ENCODE data around the gene RBM19.
A peak's percentile ranks its signal among the peaks of the same experiment; 100 is the strongest.

RBM19 gene

DNA sequence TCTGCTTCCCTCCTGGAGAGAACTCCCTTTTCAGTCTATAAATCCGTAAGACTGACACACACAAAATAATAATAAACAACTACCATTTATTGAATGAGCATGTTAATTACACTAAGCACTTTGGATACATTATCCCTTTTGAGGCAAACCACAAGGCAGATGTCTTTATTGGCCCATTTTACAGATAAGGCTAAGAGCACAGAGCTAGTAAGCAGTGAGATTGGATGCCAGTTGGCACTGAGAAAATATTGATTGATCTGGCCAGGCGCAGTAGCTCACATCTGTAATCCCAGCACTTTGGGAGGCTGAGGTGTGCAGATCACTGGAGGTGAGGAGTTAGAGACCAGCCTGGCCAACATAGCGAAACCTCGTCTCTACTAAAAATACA is 21.9 kb upstream of the RBM19 start:
- no peak for DNase-seq (ENCODE audit: low spot score)

DNA sequence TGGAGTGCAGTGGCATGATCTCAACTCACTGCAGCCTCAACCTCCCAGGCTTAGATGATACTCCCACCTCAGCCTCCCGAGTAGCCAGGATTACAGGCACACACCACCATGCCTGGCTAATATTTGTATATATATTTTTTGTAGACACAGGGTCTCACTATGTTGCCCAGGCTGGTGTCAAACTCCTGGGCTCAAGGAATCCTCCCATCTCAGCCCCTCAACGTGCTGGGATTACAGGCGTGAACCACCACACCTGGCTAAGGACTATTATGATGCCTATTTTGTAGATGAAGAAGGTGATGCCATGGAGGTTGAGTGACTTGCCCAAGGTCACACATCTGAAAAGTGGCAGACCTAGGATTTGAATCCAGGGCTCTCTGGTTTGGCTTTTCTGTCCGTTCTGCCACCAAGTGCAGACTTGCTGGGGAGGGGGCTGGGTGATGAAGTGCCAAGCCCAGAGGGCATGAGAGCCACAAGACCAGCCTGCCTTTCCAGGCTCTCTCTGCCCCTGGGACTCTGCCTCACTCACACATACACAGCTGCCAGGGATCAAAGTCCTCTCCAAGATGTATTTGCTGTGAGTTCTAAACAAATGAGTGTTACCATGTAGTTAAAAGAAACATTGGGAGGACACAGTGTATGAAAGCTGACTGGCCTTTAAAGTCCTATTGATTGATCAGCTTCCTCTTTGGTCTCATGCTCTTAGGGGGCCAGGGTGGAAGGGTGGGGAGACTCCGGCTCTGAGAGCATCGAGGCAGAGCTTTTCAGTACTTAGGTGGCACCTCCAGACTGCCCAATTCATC is 21.3 kb upstream of the RBM19 start:
- no peak for DNase-seq (ENCODE audit: low spot score)

DNA sequence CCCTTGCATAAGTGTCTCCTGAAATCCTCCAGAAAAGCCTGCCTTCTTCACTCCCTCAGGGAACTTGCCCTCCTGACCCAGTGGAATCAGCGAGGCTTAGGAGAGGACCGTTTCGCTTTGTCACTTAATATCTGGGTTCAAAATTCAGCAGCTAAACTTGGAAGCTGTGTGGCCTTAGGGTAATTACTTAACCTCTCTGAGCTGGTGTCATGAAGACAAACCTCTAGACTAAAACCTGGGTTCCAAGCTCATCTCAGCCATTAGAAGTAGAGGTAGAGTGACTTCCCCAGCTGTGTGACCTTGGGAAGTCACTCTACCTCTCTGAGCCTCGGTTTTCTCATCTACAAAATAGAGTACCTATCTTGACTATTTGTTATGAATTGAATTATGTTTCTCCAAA is 18.3 kb upstream of the RBM19 start:
- no peak for DNase-seq (ENCODE audit: low spot score)

DNA sequence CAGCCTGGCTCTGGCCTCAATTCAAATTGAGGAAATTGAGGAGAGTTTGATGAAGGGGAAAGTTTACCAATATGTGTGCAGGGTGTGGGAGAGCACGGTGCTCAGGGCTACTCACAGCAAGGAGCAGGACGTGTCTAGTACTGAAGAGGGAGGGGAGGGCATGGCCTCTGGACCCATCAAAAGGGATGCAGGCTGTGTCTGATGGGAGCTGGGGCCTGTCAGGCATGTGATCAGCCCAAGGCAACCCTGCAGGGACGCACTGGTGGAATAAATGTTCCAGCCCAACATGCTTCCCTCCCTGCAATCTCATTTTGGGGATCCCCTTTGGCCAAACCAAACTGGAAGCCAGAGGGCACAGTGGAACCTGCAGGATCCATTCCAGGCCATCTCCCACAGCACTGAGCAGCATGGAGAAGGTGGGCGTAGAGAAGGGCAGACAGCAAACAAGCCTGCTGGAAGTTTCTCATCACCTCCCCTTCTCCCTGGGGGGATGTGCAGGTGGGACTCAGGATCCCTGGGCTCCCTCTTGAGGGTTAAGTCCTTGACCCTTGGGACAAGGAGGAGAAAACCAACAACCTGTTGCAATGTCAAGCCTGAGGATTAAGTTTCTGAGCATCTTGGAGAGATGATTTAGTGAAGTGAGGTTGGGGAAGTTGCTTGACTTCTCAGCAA is 17.8 kb upstream of the RBM19 start:
- no peak for DNase-seq (ENCODE audit: low spot score)

DNA sequence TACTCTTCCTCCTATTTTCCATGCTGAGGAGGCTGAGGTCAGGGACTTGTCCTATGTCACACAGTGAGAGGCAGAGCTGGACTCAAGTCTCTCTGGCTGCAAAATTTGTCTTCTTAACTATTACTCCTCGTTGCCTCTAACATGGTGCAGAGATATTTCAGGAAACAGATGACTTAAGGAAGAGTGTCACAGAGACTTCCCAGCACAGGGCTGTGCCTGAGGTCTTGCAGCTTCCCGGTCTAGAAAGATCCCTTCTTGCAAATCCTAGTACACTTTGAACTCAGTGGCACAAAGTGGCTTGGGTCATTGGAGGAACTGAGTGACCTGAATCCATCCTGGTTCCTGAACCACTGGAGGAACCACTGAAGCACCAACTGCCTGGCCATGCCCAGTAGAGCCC is 17.1 kb upstream of the RBM19 start:
- DNase-seq (ENCODE audit: low spot score) = no peak

DNA sequence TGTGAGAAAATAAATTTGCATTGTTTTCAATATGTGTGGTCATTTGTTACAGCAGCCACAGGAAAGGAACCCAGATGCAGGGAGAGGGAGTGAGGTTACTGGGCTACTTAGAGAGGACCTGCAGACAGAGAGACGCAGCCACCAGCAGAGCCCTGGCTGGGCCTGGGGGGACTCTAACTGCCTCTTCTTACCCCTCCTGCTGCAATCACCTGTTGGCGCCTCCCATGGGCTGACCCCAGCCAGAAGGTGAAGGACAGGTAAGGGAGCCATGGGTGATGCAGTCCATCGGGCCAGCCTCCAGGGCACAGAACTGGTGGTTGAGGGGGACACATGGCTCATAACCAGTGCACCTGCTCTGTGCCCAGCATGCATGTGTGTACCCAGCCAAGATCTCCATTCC is 15.8 kb upstream of the RBM19 start:
- DNase-seq (ENCODE audit: low spot score) = no peak

DNA sequence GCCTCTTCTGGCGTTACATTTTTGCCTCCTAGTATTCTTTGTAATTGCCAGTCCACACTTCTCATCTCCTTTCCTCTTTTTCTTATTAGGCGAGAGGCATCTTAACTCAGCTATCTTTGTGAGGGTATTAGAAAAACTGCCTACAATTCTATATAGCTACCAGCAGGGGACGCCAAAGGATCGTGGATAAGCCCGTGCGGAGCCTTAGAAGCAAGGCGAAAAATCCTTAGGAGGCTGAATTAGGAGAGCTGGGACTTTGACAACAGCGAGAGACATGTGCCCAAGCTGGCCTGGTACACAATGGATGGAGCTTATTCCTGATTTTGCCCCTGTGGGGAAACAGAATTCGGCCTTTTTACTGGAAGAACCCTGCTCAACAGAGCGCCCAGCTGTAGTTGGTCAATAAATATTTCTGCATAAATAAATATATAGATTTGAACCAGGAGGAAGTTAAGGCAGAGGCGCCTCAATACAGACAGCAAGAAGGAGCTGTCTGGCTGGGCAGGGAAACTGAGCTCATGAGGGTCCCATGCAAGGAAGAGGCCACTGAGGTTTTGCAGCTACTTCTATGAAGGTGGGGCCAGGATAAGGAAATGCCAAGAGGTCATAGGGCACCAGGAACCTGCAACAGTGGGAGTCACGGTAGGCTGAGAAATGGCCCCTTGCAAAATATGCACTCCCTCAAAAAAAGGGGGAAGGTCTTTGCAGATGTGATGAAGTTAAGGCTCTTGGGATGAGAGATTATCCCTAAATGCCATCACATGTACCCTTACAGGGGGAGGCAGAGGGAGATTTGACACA is 14.6 kb upstream of the RBM19 start:
- peak; percentile 22 for DNase-seq (ENCODE audit: low spot score)

DNA sequence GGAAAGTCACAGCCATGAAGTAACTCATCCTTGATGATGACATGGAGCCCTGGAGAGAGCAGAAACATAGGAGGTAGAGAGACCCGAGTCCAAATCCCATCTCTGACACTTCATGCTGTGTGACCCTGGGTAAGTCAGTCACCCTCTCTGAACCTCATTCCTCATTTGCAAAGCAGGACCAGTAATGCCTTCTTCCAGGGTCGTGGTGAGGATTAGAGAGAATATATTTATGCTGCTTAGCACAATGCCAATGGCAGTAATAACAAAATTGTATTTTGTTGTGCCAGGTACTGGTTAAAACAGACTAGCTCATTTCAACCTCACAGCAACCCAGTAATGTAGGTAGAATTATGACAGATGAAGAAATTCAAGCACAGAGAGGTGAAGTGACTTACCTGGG is 13.9 kb upstream of the RBM19 start:
- no peak for DNase-seq (ENCODE audit: low spot score)

DNA sequence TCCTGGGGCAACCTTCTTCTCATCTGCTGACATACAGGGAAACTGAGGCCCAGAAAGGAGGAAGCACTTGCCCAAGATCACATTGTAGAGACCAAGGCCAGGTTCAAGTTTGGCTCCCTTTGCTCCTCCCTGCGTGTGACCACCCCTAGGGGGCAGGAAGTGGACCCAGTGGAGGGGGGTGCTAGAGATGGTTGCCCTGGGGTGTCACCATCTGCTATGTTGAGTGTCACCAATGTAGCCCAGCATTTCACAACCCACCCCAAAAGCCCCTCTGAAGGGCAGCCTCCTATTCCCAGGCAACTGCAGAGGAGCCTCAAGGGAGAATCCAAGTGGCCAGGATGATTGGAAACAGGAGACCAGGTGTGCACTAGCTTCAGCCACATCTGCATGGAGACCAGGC is 12.0 kb upstream of the RBM19 start:
- no peak for DNase-seq (ENCODE audit: low spot score)

DNA sequence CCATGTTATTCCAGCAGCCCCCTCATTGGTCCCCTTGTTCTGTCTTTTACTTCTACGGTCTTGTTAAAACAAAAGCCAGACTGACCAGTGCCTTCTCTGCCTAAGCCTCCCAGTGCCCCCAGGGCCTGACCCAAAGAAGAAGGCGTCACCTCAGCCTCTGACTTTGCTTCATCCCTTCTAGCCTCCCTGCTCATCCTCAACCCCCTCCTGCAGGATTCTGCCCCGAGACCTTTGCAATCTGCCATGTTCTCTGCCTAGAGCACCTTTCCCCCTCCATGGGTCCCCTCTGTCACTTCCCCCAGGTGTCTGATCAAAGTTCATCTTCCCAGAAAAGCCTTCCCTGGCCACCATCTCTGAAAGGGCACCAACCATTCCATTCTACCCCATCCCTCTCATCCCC is 7.9 kb upstream of the RBM19 start:
- no peak for DNase-seq (ENCODE audit: low spot score)

DNA sequence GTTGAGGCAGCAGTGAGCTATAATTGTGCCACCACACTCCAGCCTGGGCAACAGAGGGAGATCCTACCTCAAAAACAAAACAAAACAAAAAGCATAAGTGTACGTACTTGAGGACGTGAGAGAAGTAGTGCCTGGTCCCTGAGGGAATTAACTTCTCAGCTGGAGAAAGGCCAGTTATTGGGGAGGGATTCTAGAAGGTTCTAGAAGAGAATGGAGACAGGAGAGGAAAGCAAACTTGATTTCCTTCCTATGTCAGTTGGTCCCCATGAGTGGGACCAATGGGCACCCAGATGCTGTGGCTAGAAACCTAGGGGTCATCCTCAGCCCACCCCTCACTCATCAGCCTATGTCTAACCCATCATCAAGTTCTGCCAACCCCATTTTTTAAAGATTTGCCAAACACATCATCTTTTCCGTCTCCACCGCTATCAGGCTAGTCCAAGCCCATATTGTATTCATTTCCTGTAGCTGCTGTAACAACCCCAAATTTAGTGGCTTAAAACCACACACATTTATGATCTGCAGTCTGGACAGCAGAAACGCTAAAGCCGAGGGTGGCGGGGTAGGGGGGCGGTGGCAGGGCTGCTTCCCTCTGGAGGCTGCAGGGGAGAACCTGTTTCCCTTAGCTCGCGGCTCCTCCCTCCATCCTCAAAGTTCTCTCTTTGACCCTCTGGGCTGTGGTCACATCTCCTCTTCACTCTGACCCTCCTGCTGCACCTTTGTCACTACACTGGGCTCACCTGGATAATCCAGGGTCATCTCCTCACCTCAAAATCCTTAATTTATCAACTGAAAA is 7.2 kb upstream of the RBM19 start:
- DNase-seq (ENCODE audit: low spot score) = no peak

DNA sequence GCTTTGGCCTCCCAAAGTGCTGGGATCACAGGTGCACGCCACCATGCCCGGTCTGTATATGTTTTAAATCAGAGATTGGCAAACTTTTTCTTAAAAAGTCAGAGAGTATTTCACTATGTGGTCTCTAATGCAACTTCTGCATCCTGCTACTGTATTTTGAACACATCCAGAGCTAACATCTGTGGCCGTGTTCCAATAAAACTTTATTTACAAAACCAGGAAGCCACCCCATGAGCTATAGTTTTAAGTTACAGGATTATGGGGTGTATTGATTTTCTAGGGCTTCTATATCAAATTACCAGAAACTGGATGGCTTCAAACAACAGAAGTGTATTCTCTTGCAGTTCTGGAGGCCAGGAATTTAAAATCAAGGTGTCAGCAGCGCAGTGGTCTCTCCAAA is 5.3 kb upstream of the RBM19 start:
- no peak for DNase-seq (ENCODE audit: low spot score)

DNA sequence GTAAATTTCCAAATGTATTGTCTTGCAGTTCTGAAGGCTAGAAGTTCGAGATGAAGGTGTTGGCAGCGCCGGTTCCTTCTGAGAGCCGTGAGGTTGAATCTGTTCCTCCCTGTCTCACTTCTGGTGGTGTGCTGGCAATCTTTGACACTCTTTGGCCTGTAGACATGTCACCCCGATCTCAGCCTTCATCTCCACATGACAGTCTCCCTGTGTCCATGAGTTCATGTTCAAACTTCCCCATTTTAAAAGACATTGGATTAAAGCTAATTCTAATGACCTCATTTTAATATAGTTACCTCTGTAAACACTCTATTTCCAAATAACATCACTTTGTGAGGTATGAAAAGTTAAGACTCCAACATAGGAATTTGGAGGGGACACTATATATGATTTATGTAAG is 4.1 kb upstream of the RBM19 start:
- no peak for DNase-seq (ENCODE audit: low spot score)

DNA sequence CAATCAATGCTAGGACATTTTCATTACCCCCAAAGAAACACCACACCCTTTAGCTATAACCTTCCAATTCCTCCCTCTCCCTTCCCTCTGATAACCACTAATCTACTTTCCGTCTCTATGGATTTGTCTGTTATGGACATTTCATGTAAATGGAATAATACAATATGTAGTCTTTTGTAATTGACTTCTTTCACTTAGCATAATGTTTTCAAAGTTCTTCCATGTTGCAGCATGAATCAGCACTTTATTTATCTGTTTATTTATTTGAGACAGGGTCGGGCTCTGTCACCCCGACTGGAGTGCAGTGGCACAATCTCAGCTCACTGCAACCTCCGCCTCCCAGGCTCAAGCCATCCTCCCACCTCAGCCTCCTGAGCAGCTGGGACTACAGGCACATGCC is 1.2 kb upstream of the RBM19 start:
- no peak for DNase-seq (ENCODE audit: low spot score)

DNA sequence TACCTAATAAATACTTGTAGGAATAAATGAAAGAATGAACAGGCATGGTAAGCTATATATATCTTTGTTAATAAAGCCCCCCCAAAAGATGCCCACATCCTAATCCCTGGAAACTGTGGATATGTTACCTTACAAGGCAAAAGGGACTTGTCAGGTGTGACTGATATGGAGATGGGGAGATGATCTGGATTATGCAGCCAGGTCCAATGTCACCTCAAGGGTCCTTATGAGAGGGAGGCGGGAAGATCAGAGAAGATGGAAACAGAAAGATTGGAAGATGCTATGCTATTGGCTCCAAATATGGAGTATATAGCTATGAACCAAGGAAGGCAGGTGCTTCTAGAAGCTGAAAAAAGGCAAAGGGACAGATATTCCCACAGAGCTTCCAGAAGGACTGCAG is 3.4 kb downstream of the RBM19 start:
- no peak for DNase-seq (ENCODE audit: low spot score)

DNA sequence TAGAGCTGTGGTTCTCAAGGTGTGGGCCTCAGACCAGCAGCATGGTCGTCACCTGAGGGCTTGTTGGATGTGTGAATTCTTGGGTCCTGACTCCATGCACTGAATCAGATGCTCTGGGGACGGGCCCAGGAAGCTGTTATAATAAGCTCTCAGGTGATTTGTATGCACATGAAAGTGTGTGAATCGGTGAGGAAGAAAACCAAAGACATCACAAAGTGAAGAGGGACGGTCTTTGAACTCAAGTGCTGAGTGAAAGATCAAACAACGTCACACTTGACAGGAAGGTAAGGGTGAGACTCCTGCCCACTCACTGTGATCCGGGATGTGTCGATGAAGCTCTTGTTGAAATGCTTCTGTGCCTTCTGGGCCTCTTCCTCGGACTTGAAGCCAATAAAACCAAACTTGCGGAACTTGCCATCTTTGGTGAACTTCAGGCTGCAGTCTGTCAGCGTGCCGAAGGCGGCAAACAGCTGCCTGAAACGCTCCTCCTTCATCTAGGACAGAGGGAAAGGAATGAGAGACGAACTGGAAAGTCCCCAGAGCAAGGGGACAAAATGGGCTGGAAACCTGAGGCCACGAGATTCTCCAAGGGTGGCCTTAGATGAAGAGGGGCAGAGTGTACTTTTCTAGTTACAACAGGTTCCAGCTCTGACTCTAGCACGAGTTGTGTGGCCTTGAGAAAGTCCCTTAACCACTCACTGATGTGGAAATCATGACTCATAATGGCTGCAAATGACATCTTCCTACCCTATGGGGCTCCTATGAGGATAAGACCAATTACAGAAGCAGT is 4.0 kb downstream of the RBM19 start:
- no peak for DNase-seq (ENCODE audit: low spot score)

DNA sequence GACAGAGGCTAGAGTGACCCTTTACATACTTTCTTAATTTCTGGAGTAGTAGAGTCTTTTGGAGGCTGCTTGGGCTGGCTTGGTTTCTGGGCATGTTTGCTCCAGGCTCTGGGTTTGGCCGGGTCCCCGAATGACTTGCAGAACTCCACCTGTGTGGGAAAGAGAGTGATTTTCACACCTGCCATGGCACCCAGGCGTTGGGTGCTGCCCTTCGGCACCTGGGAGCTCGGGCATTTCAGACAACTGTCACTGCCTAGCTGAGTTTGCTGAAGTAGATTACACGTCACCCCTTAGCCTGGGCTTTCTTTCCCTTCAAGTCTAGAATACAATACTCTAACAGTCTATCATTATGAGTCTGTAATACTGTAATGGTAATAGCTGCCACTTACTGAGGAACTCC is 6.1 kb downstream of the RBM19 start:
- DNase-seq (ENCODE audit: low spot score) = no peak

DNA sequence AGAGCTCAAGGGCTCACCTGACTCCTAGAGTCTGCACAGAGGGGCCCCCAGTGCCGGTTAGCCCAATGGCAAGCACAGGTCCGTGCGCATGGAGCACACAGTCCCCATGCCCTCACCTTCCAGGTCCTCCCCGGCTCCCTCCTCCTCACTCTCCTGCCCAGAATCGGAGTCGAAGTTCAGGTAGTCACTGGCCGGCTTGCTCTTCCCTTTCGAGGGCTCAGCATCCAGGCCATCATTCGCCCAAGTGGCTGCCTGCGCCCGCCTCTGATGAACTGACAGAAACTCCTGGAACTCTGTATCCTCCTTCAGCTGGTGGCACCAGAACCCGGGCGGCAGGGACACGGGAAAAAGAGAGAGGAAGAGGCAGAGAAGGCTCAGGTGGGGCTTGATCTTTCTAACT is 7.0 kb downstream of the RBM19 start:
- no peak for DNase-seq (ENCODE audit: low spot score)

DNA sequence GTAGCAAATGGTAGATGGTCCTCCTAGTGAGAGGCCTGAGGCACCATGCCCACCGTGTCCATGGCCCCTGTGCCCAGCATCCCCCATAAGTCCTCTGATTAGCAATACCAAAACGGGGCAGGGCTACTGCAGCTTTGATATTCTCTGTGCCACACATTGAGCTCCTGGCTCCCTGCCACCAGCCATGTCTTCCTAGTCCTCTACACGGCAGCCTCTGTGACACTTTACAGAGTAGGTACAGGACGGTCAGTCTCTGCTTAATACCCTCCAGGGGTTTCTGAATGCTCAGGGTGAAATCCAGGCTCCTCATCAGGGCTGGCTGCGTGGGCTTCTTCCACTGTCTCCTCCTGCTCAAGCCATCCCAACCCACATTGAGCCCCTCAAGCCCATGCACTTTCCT is 8.0 kb downstream of the RBM19 start:
- DNase-seq (ENCODE audit: low spot score) = no peak

DNA sequence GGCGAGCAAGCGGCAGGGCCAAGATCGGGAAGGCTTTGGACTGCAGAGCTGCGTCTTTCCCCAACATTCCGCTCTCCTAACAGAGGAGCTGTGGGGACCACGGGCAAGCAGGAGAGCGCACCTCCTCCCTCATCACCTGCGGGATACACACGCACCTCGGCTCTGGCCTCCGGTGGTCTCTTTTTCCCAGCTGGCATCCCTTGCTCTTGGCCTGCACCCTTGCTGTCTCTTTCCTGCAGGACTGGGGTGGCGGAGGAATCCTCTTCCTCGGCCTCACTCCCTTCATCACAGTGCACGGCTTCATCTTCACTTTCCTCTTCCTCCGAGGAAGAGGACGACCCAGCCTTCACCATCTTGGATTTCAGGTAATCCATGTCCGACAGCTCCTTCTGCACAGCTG is 8.5 kb downstream of the RBM19 start:
- no peak for DNase-seq (ENCODE audit: low spot score)

DNA sequence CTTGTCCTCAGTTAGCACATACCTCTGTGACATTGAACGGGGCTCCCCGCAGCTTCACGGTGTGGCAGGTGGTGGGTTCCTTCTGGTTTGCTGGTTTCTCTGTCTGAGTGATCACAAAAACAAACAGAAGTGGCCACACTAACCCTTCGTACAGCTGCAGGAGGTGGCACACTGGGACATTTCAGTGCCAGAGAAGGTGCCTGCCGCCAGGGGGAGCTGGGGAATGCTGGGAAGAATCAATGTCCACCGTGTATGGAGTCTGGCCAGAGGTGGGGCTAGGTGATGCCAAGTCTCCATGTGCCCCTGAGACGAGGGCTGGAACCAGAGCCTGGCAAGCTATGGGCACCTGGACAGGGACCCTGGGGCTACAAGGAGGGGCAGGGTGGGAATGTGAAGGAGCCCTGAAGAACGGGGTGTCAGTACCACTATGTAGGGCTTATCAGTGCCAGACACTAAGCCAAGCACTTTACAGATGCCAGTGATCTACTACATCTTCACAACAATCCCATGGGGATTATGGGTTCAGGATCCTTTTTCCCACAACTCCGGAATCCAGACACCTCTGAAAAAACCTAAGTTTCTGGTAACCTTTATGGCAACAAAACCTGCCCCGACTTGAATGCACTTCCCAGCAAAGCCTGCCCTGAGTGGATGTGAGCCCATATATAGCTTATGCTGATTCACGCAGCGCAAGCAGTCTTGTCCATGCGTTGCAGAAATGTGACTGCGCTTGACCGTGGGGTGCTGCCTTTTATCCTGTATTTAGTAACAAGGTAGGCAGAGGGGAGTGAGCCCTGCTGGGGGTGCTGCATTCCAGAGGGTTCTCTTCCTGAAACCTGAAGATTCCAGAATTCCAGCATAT is 10.8 kb downstream of the RBM19 start:
- peak; percentile 58 for DNase-seq (ENCODE audit: low spot score)

Measured in HuH-7 (cell line).